GM10266 (cell line): ENCODE results near the gene WWOX.
A peak's percentile ranks its signal among the peaks of the same experiment; 100 is the strongest.

ENCODE experiments used
- DNase-seq: peaks from one replicate; pipeline ENCODE4 v3.0.0; 2012; ENCODE audit errors: extremely low spot score
- CTCF ChIP-seq: IDR thresholded peaks from 2 replicates; pipeline ENCODE4 v1.5.1; 2012; ENCODE audit warnings: mild to moderate bottlenecking, low read depth; ENCODE audit not compliant: control insufficient read depth, insufficient read depth; ENCODE audit errors: missing control alignments

The WWOX gene

GRCh38 chr16:78925083-78925767, 825.8 kb downstream of the WWOX start:
- DNase-seq: no peak

GRCh38 chr16:78926723-78927210, 827.3 kb downstream of the WWOX start:
- TF ChIP-seq CTCF: no peak
- no peak for DNase-seq

More at GRCh38 chr16:78925083-78925767, 825.8 kb downstream of the WWOX start:
- peak; percentile 1 for TF ChIP-seq CTCF

GRCh38 chr16:78927766-78928165, 828.3 kb downstream of the WWOX start:
- DNase-seq: no peak
- no peak for TF ChIP-seq CTCF

GRCh38 chr16:78929841-78930240, 830.4 kb downstream of the WWOX start:
- no peak for DNase-seq
- no peak for TF ChIP-seq CTCF

- TF ChIP-seq CTCF: no peak
- no peak for DNase-seq
Measured at GRCh38 chr16:78930561-78930960, 831.1 kb downstream of the WWOX start.

- TF ChIP-seq CTCF: no peak
- DNase-seq: no peak
Measured at GRCh38 chr16:78931267-78931666, 831.8 kb downstream of the WWOX start.

- TF ChIP-seq CTCF: no peak
Measured at GRCh38 chr16:78931678-78932077, 832.2 kb downstream of the WWOX start.

More at GRCh38 chr16:78931678-78932077, 832.2 kb downstream of the WWOX start:
- DNase-seq: no peak
